AG08396 (cell line): ENCODE measurements around the gene ZSCAN20.
A peak's percentile ranks its signal among the peaks of the same experiment; 100 is the strongest.

Experiments used
- DNase-seq: peaks from one replicate; pipeline ENCODE4 v3.0.0; 2012; ENCODE audit warnings: low spot score, mixed read lengths

The ZSCAN20 gene

GRCh38 chr1:33472269-33472980 is at the start of gene ZSCAN20:
Gene ZSCAN20 (plus strand): TSS chr1:33472645. CDS start chr1:33479289, 6,644 bp downstream.
- peak; percentile 94 for DNase-seq

GRCh38 chr1:33424205-33424604 is 48.2 kb upstream of the ZSCAN20 start:
- DNase-seq, result no peak

- no peak for DNase-seq
Observed at GRCh38 chr1:33424610-33425009, 47.8 kb upstream of the ZSCAN20 start.

GRCh38 chr1:33425900-33426299 is 46.5 kb upstream of the ZSCAN20 start:
- DNase-seq, result no peak

- DNase-seq, result no peak
Observed at GRCh38 chr1:33426916-33427315, 45.5 kb upstream of the ZSCAN20 start.

GRCh38 chr1:33428661-33429060 is 43.8 kb upstream of the ZSCAN20 start:
- DNase-seq, result no peak

- DNase-seq, result no peak
Observed at GRCh38 chr1:33429332-33429731, 43.1 kb upstream of the ZSCAN20 start.

- peak; percentile 79 for DNase-seq
Observed at GRCh38 chr1:33429856-33430691, 42.4 kb upstream of the ZSCAN20 start.

GRCh38 chr1:33430692-33431593 is 41.5 kb upstream of the ZSCAN20 start, which contains the start of gene PHC2:
Gene PHC2 (minus strand): TSS chr1:33431095. CDS start chr1:33375539, 55,556 bp downstream.
- DNase-seq, result peak; percentile 96

GRCh38 chr1:33433509-33434362 is 38.7 kb upstream of the ZSCAN20 start:
- DNase-seq, result peak; percentile 80

- DNase-seq, result no peak
Observed at GRCh38 chr1:33434363-33434750, 38.1 kb upstream of the ZSCAN20 start.

- DNase-seq, result no peak
Observed at GRCh38 chr1:33435096-33435820, 37.2 kb upstream of the ZSCAN20 start.

GRCh38 chr1:33436557-33437285 is 35.7 kb upstream of the ZSCAN20 start:
- no peak for DNase-seq

GRCh38 chr1:33438364-33439160 is 33.9 kb upstream of the ZSCAN20 start:
- no peak for DNase-seq

GRCh38 chr1:33439662-33440061 is 32.8 kb upstream of the ZSCAN20 start:
- no peak for DNase-seq

GRCh38 chr1:33441088-33441745 is 31.2 kb upstream of the ZSCAN20 start:
- DNase-seq, result no peak

- no peak for DNase-seq
Observed at GRCh38 chr1:33442141-33442540, 30.3 kb upstream of the ZSCAN20 start.

- DNase-seq, result no peak
Observed at GRCh38 chr1:33443080-33443704, 29.3 kb upstream of the ZSCAN20 start.
